ENCODE data around the gene OR11H12.
"Not testable (repeated sequence)": the region's sequence is repeated elsewhere in the genome, so short reads cannot be mapped to it uniquely, and the experiment has no call there.

Gene OR11H12

GRCh38 chr14:18600817-18601216, at the start of gene OR11H12:
TSS of gene OR11H12 (plus strand) at chr14:18601117. CDS start at chr14:18601117, 0 bp downstream.
- not testable (repeated sequence) for DNase-seq (ENCODE audit: low read depth in 2 of 2, low spot score in 1 of 2)

GRCh38 chr14:18582908-18583307, 18.0 kb upstream of the OR11H12 start:
- DNase-seq (ENCODE audit: low read depth in 2 of 2, low spot score in 1 of 2), result not testable (repeated sequence)

- not testable (repeated sequence) for DNase-seq (ENCODE audit: low read depth in 2 of 2, low spot score in 1 of 2)
These were observed 25.8 kb downstream of the OR11H12 start for GRCh38 chr14:18626610-18627213.

GRCh38 chr14:18636066-18636465, 35.1 kb downstream of the OR11H12 start:
- DNase-seq (ENCODE audit: low read depth in 2 of 2, low spot score in 1 of 2), result not testable (repeated sequence)

GRCh38 chr14:18638032-18638431, 37.1 kb downstream of the OR11H12 start:
- DNase-seq (ENCODE audit: low read depth in 2 of 2, low spot score in 1 of 2), result not testable (repeated sequence)

- not testable (repeated sequence) for DNase-seq (ENCODE audit: low read depth in 2 of 2, low spot score in 1 of 2)
These were observed 37.9 kb downstream of the OR11H12 start for GRCh38 chr14:18638785-18639184.

GRCh38 chr14:18646075-18646730, 45.3 kb downstream of the OR11H12 start:
- not testable (repeated sequence) for DNase-seq (ENCODE audit: low read depth in 2 of 2, low spot score in 1 of 2)

Measured in stimulated activated CD8-positive, alpha-beta memory T cell treated with anti-CD3 and anti-CD28 coated beads, Interleukin-4, amount 100 ng/mL, for 1 hour (primary cell).